ENCODE results near the gene LMF1. TPM values are rescaled to one million over a fixed set of nuclear protein-coding genes. Genes with fewer than 3 reads are reported as not detected.

LMF1 gene
- total RNA-seq, 3 donors from 2014 or later (not counting 1 experiment from before 2014, with no cell fraction given), result 28.2 to 42.2 (median 41.2) TPM

DNA sequence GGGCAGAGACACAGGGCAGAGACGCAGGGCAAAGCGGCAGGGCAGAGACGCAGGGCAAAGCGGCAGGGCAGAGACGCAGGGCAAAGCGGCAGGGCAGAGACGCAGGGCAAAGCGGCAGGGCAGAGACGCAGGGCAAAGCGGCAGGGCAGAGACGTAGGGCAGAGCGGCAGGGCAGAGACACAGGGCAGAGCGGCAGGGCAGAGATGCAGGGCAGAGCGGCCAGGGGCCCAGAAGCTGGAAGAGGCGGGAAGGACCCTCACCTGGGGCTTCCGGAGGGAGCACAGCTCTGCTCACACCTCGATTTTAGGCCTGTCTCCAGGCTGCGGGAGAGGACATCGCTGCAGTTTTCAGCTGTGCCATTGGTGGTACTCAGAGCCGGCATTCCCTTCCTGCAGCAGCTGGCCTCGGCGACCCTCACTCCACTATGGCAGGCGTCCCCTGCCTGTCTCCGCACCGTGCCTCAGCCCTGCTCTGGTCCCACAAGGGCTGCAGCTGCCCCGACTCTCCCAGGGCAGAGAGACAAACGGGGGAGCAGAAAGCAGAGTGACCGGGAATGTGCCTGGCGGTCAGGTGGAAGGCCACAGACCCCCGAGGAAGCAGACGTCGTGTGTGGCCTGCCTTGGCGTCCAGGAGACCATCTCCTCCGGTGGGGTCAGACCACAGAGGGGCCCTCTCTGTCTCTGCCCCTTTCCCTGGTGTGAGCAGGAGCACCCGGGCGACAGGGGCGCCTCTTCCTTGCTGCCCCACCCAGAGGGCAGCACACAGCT is 40.7 kb upstream of the LMF1 start:
- Mint-ChIP-seq H3K9me3 (no peaks in the 10 kb centered on the region), H3K4me1 (no peaks in the 10 kb centered on the region), H3K4me3 (no peak overlapping the region), H3K27me3 (ENCODE audit: low read depth in 2 of 2) (peaks cover 0 to 5% of the 10 kb centered on the region in 2 donors), H3K36me3 (no peaks in the 10 kb centered on the region), H3K27ac (no peak overlapping the region)
- Histone ChIP-seq H3K4me1 (ENCODE audit: control insufficient read depth, insufficient read depth, low read length) (no peaks in the 10 kb centered on the region), H3K27ac (ENCODE audit: low read length) (no peak overlapping the region), H3K4me3 (ENCODE audit: low read length) (no peak overlapping the region), H3K36me3 (ENCODE audit: control insufficient read depth, insufficient read depth, low read length) (no peaks in the 10 kb centered on the region), H3K27me3 (ENCODE audit: control insufficient read depth, insufficient read depth, low read length) (no peaks in the 10 kb centered on the region), H3K9me3 (ENCODE audit: control insufficient read depth, insufficient read depth, low read length) (no peaks in the 10 kb centered on the region)
- TF ChIP-seq, protein P1, sequence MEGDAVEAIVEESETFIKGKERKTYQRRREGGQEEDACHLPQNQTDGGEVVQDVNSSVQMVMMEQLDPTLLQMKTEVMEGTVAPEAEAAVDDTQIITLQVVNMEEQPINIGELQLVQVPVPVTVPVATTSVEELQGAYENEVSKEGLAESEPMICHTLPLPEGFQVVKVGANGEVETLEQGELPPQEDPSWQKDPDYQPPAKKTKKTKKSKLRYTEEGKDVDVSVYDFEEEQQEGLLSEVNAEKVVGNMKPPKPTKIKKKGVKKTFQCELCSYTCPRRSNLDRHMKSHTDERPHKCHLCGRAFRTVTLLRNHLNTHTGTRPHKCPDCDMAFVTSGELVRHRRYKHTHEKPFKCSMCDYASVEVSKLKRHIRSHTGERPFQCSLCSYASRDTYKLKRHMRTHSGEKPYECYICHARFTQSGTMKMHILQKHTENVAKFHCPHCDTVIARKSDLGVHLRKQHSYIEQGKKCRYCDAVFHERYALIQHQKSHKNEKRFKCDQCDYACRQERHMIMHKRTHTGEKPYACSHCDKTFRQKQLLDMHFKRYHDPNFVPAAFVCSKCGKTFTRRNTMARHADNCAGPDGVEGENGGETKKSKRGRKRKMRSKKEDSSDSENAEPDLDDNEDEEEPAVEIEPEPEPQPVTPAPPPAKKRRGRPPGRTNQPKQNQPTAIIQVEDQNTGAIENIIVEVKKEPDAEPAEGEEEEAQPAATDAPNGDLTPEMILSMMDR (IDR thresholded peaks at IDR 0.05), result no peak
- intact Hi-C loops (cut with micrococcal nuclease), result no loop called here
- WGBS (ENCODE audit: insufficient coverage), result 90% methylated on average over 37 of the region's 37 CpGs
- ATAC-seq, result no peak
- DNase-seq, result no peak

DNA sequence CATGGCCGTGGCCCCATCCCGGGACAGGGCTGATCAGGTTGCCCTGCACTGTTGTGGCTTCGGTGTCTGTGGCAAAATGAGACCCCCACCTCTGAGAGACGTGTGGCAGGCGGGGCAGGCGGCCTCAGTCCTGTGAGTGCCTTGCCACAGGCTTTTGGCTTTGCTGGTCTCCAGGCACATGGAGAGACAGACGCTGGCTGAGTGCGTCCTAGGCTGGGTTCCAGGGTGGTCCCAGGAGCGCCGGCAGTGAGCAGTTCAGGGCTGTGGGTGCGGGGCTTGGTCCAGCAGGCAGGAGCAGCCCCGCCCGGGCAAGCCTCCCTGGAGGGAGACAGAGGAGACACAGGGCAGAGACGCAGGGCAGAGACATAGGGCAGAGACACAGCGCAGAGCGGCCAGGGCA is 40.0 kb upstream of the LMF1 start:
- Mint-ChIP-seq H3K9me3 (no peaks in the 10 kb centered on the region), H3K4me3 (no peak overlapping the region), H3K27ac (no peak overlapping the region), H3K27me3 (ENCODE audit: low read depth in 2 of 2) (peaks cover 0 to 5% of the 10 kb centered on the region in 2 donors), H3K36me3 (no peaks in the 10 kb centered on the region), H3K4me1 (no peaks in the 10 kb centered on the region)
- TF ChIP-seq, protein P1 (IDR thresholded peaks at IDR 0.05), result no peak
- Histone ChIP-seq H3K27me3 (ENCODE audit: control insufficient read depth, insufficient read depth, low read length) (no peaks in the 10 kb centered on the region), H3K36me3 (ENCODE audit: control insufficient read depth, insufficient read depth, low read length) (no peaks in the 10 kb centered on the region), H3K27ac (ENCODE audit: low read length) (no peak overlapping the region), H3K4me3 (ENCODE audit: low read length) (no peak overlapping the region), H3K4me1 (ENCODE audit: control insufficient read depth, insufficient read depth, low read length) (no peaks in the 10 kb centered on the region), H3K9me3 (ENCODE audit: control insufficient read depth, insufficient read depth, low read length) (no peaks in the 10 kb centered on the region)
- intact Hi-C loops (cut with micrococcal nuclease), result no loop called here
- 81% methylated on average over 16 of the region's 16 CpGs for WGBS (ENCODE audit: insufficient coverage)
- ATAC-seq, result no peak
- DNase-seq, result no peak

DNA sequence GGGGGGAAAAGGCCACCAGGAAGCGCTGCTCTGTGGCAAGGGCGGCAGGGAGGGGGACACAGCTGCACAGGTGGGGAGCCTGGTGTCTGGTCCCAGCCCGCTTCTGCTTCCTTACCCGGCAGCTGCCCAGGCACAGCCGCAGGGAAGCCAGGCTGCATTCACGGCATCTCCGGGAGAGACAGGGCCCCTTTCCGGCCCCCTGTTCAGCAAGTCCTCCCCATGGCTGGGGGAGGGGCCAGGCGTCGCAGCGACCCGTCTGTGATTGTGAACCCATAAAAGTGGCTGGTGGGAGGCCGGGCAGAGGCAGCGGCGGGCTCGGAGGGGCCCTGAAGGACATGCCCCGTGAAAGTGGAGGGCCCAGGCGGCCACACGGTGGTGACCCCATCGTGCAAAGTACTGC is 39.5 kb upstream of the LMF1 start:
- 30% methylated on average over 20 of the region's 20 CpGs for WGBS (ENCODE audit: insufficient coverage)
- no peaks in the 10 kb centered on the region for H3K9me3 Mint-ChIP-seq
- no peak for ATAC-seq

More for the DNA sequence above, 39.5 kb upstream of the LMF1 start:
- TF ChIP-seq, protein P1 (IDR thresholded peaks at IDR 0.05), result no peak
- no peaks in the 10 kb centered on the region for H3K4me1 Mint-ChIP-seq
- H3K36me3 ChIP-seq (ENCODE audit: control insufficient read depth, insufficient read depth, low read length), result no peaks in the 10 kb centered on the region
- no peaks in the 10 kb centered on the region for H3K9me3 ChIP-seq (ENCODE audit: control insufficient read depth, insufficient read depth, low read length)
- H3K4me3 Mint-ChIP-seq, result no peak overlapping the region
- H3K27me3 Mint-ChIP-seq (ENCODE audit: low read depth in 2 of 2), result peaks cover 0 to 5% of the 10 kb centered on the region in 2 donors
- intact Hi-C loops (cut with micrococcal nuclease), result no loop called here
- H3K27ac ChIP-seq (ENCODE audit: low read length), result no peak overlapping the region
- H3K4me3 ChIP-seq (ENCODE audit: low read length), result no peak overlapping the region
- H3K27ac Mint-ChIP-seq, result no peak overlapping the region
- H3K36me3 Mint-ChIP-seq, result no peaks in the 10 kb centered on the region
- DNase-seq, result no peak
- no peaks in the 10 kb centered on the region for H3K27me3 ChIP-seq (ENCODE audit: control insufficient read depth, insufficient read depth, low read length)
- peaks cover 1% of the 10 kb centered on the region for H3K4me1 ChIP-seq (ENCODE audit: control insufficient read depth, insufficient read depth, low read length)

All from natural killer cell (primary cell).